GM19438 (cell line): ENCODE results near the gene MCUR1.
"Not testable (repeated sequence)": the region's sequence is repeated elsewhere in the genome, so short reads cannot be mapped to it uniquely, and the experiment has no call there.

Experiments
- ATAC-seq: cut with Tn5 transposase; IDR thresholded peaks from one replicate; pipeline ENCODE4 v1.9.1; 2021; ENCODE audit warnings: low read depth; ENCODE audit not compliant: unreplicated experiment

MCUR1 gene, protein sequence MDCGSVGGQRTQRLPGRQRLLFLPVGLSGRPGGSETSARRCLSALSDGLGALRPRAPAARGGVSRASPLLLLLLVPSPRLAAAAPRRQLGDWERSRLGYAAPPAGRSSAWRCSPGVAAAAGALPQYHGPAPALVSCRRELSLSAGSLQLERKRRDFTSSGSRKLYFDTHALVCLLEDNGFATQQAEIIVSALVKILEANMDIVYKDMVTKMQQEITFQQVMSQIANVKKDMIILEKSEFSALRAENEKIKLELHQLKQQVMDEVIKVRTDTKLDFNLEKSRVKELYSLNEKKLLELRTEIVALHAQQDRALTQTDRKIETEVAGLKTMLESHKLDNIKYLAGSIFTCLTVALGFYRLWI

GRCh38 chr6:13814176-13814937, at the start of gene MCUR1:
MCUR1 (minus strand) TSS chr6:13814557; CDS start chr6:13814429, 128 bp downstream.
- ATAC-seq = peak; percentile 74

DNA sequence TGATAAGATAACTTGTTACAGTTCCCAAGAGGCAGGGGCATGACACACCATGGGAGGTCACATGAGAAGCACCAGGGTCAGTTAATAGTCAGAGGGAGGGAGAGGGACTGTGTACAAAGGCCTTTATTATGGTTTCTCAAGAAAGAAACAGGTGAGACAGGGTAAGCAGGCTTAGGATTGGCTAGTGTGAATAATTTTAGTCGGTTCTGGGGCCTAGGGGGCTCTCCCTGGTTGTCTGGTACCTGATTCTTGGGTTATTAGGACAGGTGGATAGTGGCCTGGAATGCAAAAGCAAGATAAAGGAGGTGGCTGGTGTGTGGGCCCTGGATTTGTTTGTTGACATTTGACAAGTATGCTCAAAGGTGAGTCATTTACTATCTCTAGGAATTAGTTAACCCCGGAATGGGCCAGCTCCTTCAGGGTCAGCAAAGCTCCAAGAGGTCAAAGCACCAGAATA, 49.4 kb upstream of the MCUR1 start:
- no peak for ATAC-seq

DNA sequence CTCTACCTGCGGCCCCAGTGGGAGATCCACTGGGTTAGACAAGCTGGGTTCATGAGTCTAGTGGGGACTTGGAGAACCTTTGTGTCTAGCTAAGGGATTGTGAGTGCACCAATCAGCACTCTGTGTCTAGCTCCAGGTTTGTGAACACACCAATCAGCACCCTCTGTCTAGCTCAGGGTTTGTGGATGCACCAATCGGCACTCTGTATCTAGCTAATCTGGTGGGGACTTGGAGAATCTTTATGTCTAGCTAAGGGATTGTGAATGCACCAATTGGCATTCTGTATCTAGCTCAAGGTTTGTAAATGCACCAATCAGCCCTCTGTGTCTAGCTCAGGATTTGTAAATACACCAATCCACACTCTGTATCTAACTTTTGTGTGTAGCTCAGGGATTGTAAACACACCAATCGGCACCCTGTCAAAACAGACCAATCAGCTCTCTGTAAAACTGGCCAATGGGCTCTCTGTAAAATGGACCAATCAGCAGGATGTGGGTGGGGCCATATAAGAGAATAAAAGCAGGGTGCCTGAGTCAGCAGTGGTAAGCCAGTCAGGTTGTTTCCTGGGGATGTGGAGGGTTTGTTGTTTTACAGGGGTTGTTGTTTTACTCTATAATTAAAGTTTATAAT, 46.3 kb upstream of the MCUR1 start:
- ATAC-seq = not testable (repeated sequence)

DNA sequence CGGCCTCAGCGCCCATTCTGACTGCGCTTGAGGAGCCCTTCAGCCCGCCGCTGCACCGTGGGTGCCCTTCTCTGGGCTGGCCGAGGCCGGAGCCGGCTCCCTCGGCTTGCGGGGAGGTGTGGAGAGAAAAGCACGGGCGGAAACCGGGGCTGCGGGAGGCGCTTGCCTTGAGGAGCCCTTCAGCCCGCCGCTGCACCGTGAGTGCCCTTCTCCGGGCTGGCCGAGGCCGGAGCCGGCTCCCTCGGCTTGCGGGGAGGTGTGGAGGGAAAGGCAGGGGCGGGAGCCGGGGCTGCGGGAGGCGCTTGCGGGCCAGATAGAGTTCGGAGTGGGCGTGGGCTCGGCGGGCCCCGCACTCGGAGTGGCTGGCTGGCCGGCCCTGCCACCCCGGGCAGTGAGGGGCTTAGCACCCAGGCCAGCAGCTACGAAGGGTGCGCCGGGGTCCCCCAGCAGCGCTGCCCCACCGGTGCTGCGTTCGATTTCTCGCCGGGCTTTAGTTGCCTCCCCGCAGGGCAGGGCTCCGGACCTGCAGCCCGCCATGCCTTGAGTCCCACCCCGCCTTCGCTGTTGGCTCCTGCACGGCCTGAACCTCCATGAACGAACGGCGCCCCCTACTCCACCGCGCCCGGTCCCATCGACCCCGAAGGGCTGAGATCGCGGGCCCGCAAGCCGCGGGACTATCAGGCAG, 45.7 kb upstream of the MCUR1 start:
- ATAC-seq = no peak

DNA sequence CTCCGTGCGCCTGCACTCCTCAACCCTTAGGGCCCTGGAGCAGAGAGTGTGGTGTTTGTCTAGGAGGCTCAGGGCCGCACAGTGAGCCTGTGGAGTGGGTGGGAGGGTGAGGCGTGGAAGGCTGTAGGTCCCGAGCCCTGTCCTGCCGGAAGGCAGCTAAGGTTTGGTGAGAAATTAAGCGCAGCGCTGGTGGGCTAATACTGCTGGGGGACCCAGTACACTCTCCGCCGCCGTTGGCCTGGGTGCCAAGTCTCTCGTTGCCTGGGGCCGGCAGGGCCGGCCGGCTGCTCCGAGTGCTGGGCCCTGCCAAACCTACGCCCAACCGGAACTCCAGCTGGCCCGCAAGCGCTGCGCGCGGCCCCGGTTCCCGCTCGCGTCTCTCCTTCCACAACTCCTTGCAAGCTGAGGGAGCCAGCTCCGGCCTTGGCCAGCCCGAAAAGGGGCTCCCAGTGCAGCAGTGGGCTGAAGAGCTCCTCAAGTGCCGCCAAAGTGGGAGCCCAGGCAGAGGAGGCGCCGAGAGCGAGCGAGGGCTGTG, 40.4 kb upstream of the MCUR1 start:
- no peak for ATAC-seq

- ATAC-seq = no peak
Measured at GRCh38 chr6:13853871-13854270, 39.5 kb upstream of the MCUR1 start.

- no peak for ATAC-seq
Measured at GRCh38 chr6:13851803-13852202, 37.4 kb upstream of the MCUR1 start.

DNA sequence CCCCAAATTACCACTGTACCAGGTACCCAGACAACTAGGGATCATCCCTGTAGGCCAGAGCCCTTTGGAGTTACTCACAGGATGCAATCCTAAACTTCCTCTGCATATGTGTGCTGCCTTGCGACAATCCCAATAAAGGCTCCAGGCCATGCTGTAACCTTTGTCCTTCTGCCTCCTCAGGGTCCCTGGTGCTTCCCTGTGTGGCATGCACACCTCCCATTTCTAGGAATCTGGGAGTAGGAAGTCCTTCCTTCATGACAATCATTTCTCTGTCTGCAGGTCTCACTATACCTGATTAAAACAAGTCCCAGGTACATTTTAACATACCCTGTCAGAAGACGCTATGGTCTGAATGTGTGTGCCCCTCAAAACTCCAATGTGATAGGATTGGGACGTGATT, 37.0 kb upstream of the MCUR1 start:
- no peak for ATAC-seq

- not testable (repeated sequence) for ATAC-seq
Measured at GRCh38 chr6:13850690-13851089, 36.3 kb upstream of the MCUR1 start.

DNA sequence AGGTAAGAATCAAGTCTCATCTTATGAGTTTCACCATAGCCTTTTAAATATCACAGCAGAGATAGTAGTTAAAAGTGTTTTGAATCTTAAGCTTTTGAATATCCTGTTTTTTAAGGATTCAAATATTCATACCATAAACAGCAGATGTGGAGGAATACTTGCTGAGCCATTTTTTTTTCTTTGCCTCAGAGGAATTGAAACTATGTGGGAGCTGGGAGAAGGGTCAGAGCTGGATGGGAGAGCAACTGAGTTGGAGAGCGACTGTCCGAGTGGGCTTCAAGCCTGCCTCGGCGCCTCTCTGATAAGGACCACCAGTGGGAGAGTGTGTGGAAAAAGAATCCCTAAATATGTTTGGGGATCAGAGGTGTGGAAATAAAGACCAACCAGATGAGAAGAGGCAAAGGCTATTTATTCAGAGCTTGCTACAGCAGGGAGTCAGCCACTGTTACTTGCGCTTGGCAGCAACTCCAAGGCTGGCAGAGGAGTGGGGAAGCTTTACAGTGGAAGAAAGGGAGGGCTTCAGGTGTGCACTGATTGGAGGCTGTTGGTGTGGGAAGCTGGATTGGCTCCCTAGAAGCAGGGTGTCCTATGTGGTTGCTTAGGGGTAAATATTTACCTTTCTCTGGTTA, 34.3 kb upstream of the MCUR1 start:
- no peak for ATAC-seq

DNA sequence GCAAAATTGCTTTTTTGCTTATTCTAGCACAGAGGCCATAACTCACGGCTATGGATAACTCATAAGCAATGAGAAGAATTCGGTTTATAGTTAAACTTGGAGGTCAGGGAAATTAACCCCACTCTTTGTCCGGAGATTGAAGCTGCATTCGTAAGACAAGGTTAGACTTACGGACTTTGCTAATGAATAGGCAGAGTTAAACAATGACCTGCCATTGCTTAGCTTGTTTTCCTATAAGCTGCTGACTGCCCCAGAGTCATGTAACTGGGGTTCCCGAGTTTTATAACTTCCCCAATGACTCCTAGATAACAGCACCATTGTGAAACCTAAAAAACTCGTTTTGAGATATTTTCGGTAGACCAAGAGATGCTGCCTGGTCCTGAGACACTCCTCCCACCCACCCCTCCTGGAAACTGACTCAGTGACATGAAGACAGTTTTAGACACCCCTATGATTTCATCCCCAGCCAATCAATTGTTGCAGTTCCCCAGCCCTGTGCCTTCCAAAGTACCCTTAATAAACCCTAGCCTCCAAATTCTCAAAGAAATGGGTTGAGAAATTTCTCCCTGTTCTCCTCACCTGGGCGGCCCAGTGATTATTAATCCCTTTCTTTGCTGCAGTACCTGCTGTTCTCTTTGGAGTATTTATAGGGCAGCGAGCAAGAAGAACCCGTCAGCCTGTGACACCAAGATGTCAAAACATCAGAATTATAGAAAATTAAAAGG, 33.1 kb upstream of the MCUR1 start:
- ATAC-seq = no peak

DNA sequence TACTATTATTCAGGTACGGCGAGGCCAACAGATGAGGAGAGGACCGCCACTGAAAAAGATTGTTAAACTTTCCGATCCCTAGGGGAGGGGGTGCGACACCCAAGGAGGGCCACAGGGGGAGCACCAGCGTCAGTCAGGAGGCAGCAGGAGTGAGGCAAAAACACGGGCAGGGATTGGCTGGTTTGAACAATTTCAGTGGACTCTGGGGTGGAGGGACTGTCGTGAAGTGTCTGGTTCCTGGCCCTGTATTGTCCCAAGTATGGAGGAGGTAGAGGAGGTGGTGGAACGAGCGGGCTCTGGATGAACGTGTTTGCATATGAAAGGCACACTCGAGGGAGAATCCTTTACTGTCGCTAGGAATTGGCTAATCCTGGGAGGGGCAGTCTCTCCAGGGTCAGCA, 32.5 kb upstream of the MCUR1 start:
- no peak for ATAC-seq

- no peak for ATAC-seq
Measured at GRCh38 chr6:13841936-13842335, 27.6 kb upstream of the MCUR1 start.

GRCh38 chr6:13838616-13839015, 24.3 kb upstream of the MCUR1 start:
- ATAC-seq = no peak

DNA sequence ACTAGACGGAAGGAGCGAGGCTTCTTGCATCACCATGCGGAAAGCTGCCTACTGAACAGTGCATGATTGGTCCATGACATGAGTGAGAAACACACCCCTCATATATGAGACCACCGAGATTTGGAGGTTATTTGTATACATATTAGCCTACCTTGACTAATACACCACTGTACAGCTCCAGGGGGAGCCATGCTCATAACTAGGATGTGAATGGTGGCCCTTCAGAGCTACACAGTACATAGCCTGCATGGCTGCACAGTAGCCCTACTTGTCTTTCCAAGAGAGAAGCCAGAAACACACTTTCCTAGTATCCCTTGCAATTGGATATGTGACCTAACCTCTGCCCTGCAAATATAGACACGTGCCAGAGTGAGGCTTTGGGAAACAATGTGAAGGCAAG, 21.8 kb upstream of the MCUR1 start:
- ATAC-seq = no peak

- ATAC-seq = no peak
Measured at GRCh38 chr6:13834790-13835189, 20.4 kb upstream of the MCUR1 start.

- not testable (repeated sequence) for ATAC-seq
Measured at GRCh38 chr6:13834018-13834417, 19.7 kb upstream of the MCUR1 start.

GRCh38 chr6:13832778-13833177, 18.4 kb upstream of the MCUR1 start:
- no peak for ATAC-seq

- ATAC-seq = no peak
Measured at GRCh38 chr6:13831615-13832014, 17.3 kb upstream of the MCUR1 start.
